Endodermal cell (in vitro differentiated cells): ENCODE measurements around the gene REC8. TPM values are rescaled to one million over a fixed set of nuclear protein-coding genes. Genes with fewer than 3 reads are reported as not detected.

Source experiments
- DNase-seq: peaks from one replicate; pipeline ENCODE4 v3.0.0-alpha.2; 2017
- H3K27ac ChIP-seq: 2 replicates; pipeline ENCODE4 v1.5.1; 2013; ENCODE audit warnings: mild to moderate bottlenecking, low read depth, low read length, moderate library complexity
- H3K27me3 ChIP-seq: 2 replicates; pipeline ENCODE4 v1.6.1; 2013; ENCODE audit warnings: mild to moderate bottlenecking, low read length, moderate library complexity; ENCODE audit not compliant: insufficient read depth, control insufficient read depth, poor library complexity, severe bottlenecking
- H3K36me3 ChIP-seq: 2 replicates; pipeline ENCODE4 v1.7.0; 2013; ENCODE audit warnings: mild to moderate bottlenecking, low read length, moderate library complexity; ENCODE audit not compliant: control insufficient read depth, insufficient read depth
- H3K4me1 ChIP-seq: one replicate; pipeline ENCODE4 v1.7.0; 2013; ENCODE audit warnings: low read length; ENCODE audit not compliant: control insufficient read depth, insufficient read depth
- H3K4me3 ChIP-seq: 2 replicates; pipeline ENCODE4 v1.5.1; 2013; ENCODE audit warnings: mild to moderate bottlenecking, low read length, moderate library complexity
- H3K9ac ChIP-seq: 2 replicates; pipeline ENCODE4 v1.6.1; 2013; ENCODE audit warnings: mild to moderate bottlenecking, low read length, moderate library complexity; ENCODE audit not compliant: poor library complexity, severe bottlenecking; ENCODE audit errors: extremely low read depth
- H3K9me3 ChIP-seq: 2 replicates; pipeline ENCODE4 v1.6.1; 2013; ENCODE audit warnings: mild to moderate bottlenecking, low read length, moderate library complexity; ENCODE audit not compliant: control insufficient read depth
- H3K27ac Mint-ChIP-seq: 2 replicates; pipeline ENCODE4 v1.8.0; 2020; ENCODE audit warnings: mixed read lengths
- H3K27me3 Mint-ChIP-seq: 2 replicates; pipeline ENCODE4 v1.8.0; 2021; ENCODE audit warnings: mild to moderate bottlenecking, mixed read lengths; ENCODE audit not compliant: insufficient read depth
- H3K36me3 Mint-ChIP-seq: 2 replicates; pipeline ENCODE4 v1.8.0; 2020; ENCODE audit warnings: low read depth, mixed read lengths
- H3K4me1 Mint-ChIP-seq: 2 replicates; pipeline ENCODE4 v1.8.0; 2020; ENCODE audit warnings: mixed read lengths
- H3K4me3 Mint-ChIP-seq: 2 replicates; pipeline ENCODE4 v1.8.0; 2020; ENCODE audit warnings: mild to moderate bottlenecking, moderate library complexity, mixed read lengths
- H3K9me3 Mint-ChIP-seq: 2 replicates; pipeline ENCODE4 v1.8.0; 2020; ENCODE audit warnings: mild to moderate bottlenecking, mixed read lengths
- WGBS, 2 experiments: methylation state at CpG; one replicate each; pipeline versions ENCODE4 v1.1.5 to v1.1.7; 2013; ENCODE audit warnings: missing lambda C conversion rate in 2 of 2, mixed read lengths in 1 of 2; ENCODE audit not compliant: insufficient coverage in 1 of 2, insufficient read length in 1 of 2; 5-methylcytosine and 5-hydroxymethylcytosine counted together
- total RNA-seq, 2 donors: library from RNA; stranded (reverse); fragmentation: NEBNext Ultra II Directional in 1 of 2; extraction: Animal tissue kit (Norgen Biotek cat#: 25700) in 1 of 2; gene quantifications; 2 replicates in 1 of 2; 3 replicates in 1 of 2; pipeline ENCODE4 v1.2.1, GENCODE V29; 2021
- TF ChIP-seq, protein P1 (sequence below): fragments of 200-600 bp; sonication (generic); conservative IDR thresholded peaks from 2 replicates; pipeline ENCODE4 v1.5.0; 2021; ENCODE audit warnings: antibody characterized with exemption, mild to moderate bottlenecking

REC8 gene
- total RNA-seq, 2 donors from 2014 or later = 60.3 to 98.3 TPM

DNA sequence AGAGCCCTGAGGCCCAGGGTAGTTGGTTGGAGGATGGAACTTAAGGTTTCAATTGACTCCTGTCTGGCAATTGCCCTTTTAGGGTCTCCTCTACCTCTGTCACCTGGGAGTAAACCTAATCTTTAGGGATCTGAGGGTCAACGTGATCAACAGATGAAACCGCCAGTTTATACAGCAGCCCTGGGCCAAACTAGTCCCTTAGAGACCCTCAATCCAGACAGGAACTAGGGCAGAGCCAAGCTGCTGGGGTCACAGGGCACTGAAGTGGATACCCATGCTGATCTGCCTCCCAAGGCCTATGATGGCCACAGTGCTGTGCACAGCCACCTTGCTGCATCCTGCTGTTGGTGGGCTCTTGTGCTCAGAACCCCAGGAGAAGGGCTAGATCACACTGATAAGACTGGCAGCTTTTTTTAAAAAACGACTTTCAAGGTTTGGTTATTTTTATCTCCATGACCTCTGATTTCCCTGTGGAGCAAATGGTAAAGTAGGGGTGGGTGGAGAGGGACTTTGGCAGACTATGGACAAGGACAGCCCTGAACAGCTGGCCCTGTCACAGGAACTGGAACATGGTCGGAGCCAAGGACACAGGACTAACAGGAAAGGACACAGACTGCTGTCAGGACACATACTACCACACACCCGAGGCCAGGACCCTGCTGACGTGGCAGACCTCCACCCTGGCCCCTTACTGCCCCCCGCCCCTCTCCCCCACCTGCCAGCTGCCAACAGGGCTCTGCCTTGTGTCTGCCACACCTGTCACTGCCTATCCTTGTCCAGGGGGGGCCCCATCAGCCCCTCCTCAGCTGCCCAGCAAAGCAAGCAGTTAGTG, 40.9 kb upstream of the REC8 start:
- Mint-ChIP-seq H3K4me3 (no peak overlapping the region), H3K36me3 (no peaks in the 10 kb centered on the region), H3K9me3 (no peaks in the 10 kb centered on the region), H3K4me1 (peaks cover 2% of the 10 kb centered on the region), H3K27ac (no peak overlapping the region), H3K27me3 (no peaks in the 10 kb centered on the region)
- no peaks in the 10 kb centered on the region for H3K27me3 ChIP-seq
- H3K9me3 ChIP-seq = no peaks in the 10 kb centered on the region
- H3K27ac ChIP-seq = no peak overlapping the region
- TF ChIP-seq, protein P1, sequence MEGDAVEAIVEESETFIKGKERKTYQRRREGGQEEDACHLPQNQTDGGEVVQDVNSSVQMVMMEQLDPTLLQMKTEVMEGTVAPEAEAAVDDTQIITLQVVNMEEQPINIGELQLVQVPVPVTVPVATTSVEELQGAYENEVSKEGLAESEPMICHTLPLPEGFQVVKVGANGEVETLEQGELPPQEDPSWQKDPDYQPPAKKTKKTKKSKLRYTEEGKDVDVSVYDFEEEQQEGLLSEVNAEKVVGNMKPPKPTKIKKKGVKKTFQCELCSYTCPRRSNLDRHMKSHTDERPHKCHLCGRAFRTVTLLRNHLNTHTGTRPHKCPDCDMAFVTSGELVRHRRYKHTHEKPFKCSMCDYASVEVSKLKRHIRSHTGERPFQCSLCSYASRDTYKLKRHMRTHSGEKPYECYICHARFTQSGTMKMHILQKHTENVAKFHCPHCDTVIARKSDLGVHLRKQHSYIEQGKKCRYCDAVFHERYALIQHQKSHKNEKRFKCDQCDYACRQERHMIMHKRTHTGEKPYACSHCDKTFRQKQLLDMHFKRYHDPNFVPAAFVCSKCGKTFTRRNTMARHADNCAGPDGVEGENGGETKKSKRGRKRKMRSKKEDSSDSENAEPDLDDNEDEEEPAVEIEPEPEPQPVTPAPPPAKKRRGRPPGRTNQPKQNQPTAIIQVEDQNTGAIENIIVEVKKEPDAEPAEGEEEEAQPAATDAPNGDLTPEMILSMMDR = no peak
- DNase-seq = no peak
- no peak overlapping the region for H3K4me3 ChIP-seq
- H3K36me3 ChIP-seq = no peaks in the 10 kb centered on the region
- 81 to 89% methylated on average over 3 to 6 of the region's 7 CpGs for WGBS, 2 experiments
- no peak overlapping the region for H3K9ac ChIP-seq
- no peaks in the 10 kb centered on the region for H3K4me1 ChIP-seq

- no peak overlapping the region for H3K4me3 ChIP-seq
- 88 to 94% methylated on average over 7 to 15 of the region's 15 CpGs for WGBS, 2 experiments
- no peaks in the 10 kb centered on the region for H3K9me3 Mint-ChIP-seq
- H3K4me1 ChIP-seq = no peaks in the 10 kb centered on the region
- H3K27me3 ChIP-seq = no peaks in the 10 kb centered on the region
- H3K4me3 Mint-ChIP-seq = no peak overlapping the region
- H3K27ac ChIP-seq = no peak overlapping the region
- peaks cover 3% of the 10 kb centered on the region for H3K4me1 Mint-ChIP-seq
- no peaks in the 10 kb centered on the region for H3K36me3 Mint-ChIP-seq
- TF ChIP-seq, protein P1 = no peak
- H3K36me3 ChIP-seq = no peaks in the 10 kb centered on the region
- H3K27ac Mint-ChIP-seq = no peak overlapping the region
- DNase-seq = no peak
- no peak overlapping the region for H3K9ac ChIP-seq
- H3K9me3 ChIP-seq = no peaks in the 10 kb centered on the region
- H3K27me3 Mint-ChIP-seq = no peaks in the 10 kb centered on the region
These were observed 40.3 kb upstream of the REC8 start for GRCh38 chr14:24131549-24131966.

DNA sequence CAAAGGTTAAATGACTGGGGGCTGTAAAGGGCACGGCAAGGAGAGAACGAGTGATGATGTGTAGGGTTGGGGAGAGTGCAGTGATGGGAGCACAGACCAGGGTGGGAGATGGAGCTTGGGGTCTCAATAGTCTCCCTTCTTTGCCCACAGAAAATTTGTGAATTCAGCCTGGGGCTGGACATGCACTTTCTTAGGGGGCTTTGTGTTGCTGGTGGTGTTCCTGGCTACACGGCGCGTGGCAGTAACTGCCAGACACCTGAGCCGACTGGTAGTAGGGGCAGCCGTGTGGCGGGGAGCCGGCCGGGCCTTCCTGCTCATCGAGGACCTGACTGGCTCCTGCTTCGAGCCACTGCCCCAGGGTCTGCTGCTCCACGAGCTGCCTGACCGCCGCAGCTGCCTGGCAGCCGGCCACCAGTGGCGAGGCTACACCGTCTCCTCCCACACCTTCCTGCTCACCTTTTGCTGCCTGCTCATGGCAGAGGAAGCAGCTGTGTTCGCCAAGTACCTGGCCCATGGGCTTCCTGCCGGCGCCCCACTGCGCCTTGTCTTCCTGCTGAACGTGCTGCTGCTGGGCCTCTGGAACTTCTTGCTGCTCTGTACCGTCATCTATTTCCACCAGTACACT, 39.7 kb upstream of the REC8 start:
- Mint-ChIP-seq H3K9me3 (no peaks in the 10 kb centered on the region), H3K36me3 (no peaks in the 10 kb centered on the region), H3K4me1 (peaks cover 10% of the 10 kb centered on the region), H3K27me3 (no peaks in the 10 kb centered on the region), H3K27ac (peak overlapping the region; percentile 30), H3K4me3 (no peak overlapping the region)
- Histone ChIP-seq H3K27ac (no peak overlapping the region), H3K36me3 (no peaks in the 10 kb centered on the region), H3K27me3 (no peaks in the 10 kb centered on the region), H3K9ac (no peak overlapping the region), H3K4me3 (no peak overlapping the region), H3K9me3 (no peaks in the 10 kb centered on the region), H3K4me1 (no peaks in the 10 kb centered on the region)
- no peak for DNase-seq
- 93 to 94% methylated on average over 15 to 24 of the region's 24 CpGs for WGBS, 2 experiments
- TF ChIP-seq, protein P1 = no peak
